ENCODE results near the gene CTSD.

Gene CTSD

GRCh38 chr11:1737080-1737757 is 26.5 kb downstream of the CTSD start:
- no peak overlapping the region for H2AK5ac ChIP-seq (ENCODE audit: low read length)
- H3K4me1 ChIP-seq (ENCODE audit: control insufficient read depth in 1 of 2, insufficient read depth in 2 of 2, low read length in 2 of 2) = no peaks in the 10 kb centered on the region
- no peaks in the 10 kb centered on the region for H3K36me3 ChIP-seq (ENCODE audit: control insufficient read depth in 1 of 2, insufficient read depth in 2 of 2, low read length in 2 of 2)
- H3K4me2 ChIP-seq (ENCODE audit: low read length) = no peak overlapping the region
- no peak overlapping the region for H3K14ac ChIP-seq (ENCODE audit: low read length)
- no peak overlapping the region for H2BK5ac ChIP-seq (ENCODE audit: low read depth, low read length, poor library complexity)
- H4K12ac ChIP-seq (ENCODE audit: low read depth, low read length) = no peak overlapping the region
- peaks cover 17% of the 10 kb centered on the region for H3K9me3 ChIP-seq (ENCODE audit: insufficient read depth, low read depth, low read length)
- H2AFZ ChIP-seq (ENCODE audit: insufficient read depth, low read length, poor library complexity) = no peak overlapping the region
- WGBS (ENCODE audit: extremely low coverage, insufficient coverage, insufficient read length) = no CpG with 5 or more reads among the region's 6 CpGs
- H3K23ac ChIP-seq (ENCODE audit: low read length) = no peak overlapping the region
- H3K18ac ChIP-seq (ENCODE audit: low read length) = no peak overlapping the region
- H3K4me3 ChIP-seq (ENCODE audit: low read depth, low read length) = no peak overlapping the region
- no peaks in the 10 kb centered on the region for H3K27me3 ChIP-seq (ENCODE audit: insufficient read depth, low read length)
- H4K8ac ChIP-seq (ENCODE audit: low read depth, low read length) = no peak overlapping the region
- no peak overlapping the region for H3K9ac ChIP-seq (ENCODE audit: low read length)
- H3K4ac ChIP-seq (ENCODE audit: low read depth, low read length) = no peak overlapping the region
- no peak overlapping the region for H3K27ac ChIP-seq (ENCODE audit: low read depth, low read length)
- no peak overlapping the region for H4K91ac ChIP-seq (ENCODE audit: low read depth, low read length)
- DNase-seq = no peak
- H3K79me1 ChIP-seq (ENCODE audit: low read length) = no peaks in the 10 kb centered on the region
- H3K79me2 ChIP-seq (ENCODE audit: control insufficient read depth, insufficient read depth, low read length, poor library complexity) = no peaks in the 10 kb centered on the region
- H2BK120ac ChIP-seq (ENCODE audit: insufficient read depth, low read length, poor library complexity) = no peak overlapping the region
- no peak overlapping the region for H2BK12ac ChIP-seq (ENCODE audit: low read length)

GRCh38 chr11:1736447-1736992 is 27.2 kb downstream of the CTSD start:
- Histone ChIP-seq H2BK120ac (ENCODE audit: insufficient read depth, low read length, poor library complexity) (no peak overlapping the region), H3K27ac (ENCODE audit: low read depth, low read length) (no peak overlapping the region), H3K4me1 (ENCODE audit: control insufficient read depth in 1 of 2, insufficient read depth in 2 of 2, low read length in 2 of 2) (no peaks in the 10 kb centered on the region), H3K36me3 (ENCODE audit: control insufficient read depth in 1 of 2, insufficient read depth in 2 of 2, low read length in 2 of 2) (no peaks in the 10 kb centered on the region), H4K8ac (ENCODE audit: low read depth, low read length) (no peak overlapping the region), H3K18ac (ENCODE audit: low read length) (no peak overlapping the region), H3K4me3 (ENCODE audit: low read depth, low read length) (no peak overlapping the region), H3K9ac (ENCODE audit: low read length) (no peak overlapping the region), H3K79me2 (ENCODE audit: control insufficient read depth, insufficient read depth, low read length, poor library complexity) (no peaks in the 10 kb centered on the region), H2BK5ac (ENCODE audit: low read depth, low read length, poor library complexity) (no peak overlapping the region), H3K14ac (ENCODE audit: low read length) (no peak overlapping the region), H3K23ac (ENCODE audit: low read length) (no peak overlapping the region), H4K12ac (ENCODE audit: low read depth, low read length) (no peak overlapping the region), H2AFZ (ENCODE audit: insufficient read depth, low read length, poor library complexity) (no peak overlapping the region), H3K4me2 (ENCODE audit: low read length) (no peak overlapping the region), H3K79me1 (ENCODE audit: low read length) (no peaks in the 10 kb centered on the region), H3K9me3 (ENCODE audit: insufficient read depth, low read depth, low read length) (peaks cover 20% of the 10 kb centered on the region), H4K91ac (ENCODE audit: low read depth, low read length) (no peak overlapping the region), H2AK5ac (ENCODE audit: low read length) (no peak overlapping the region), H3K4ac (ENCODE audit: low read depth, low read length) (no peak overlapping the region), H2BK12ac (ENCODE audit: low read length) (no peak overlapping the region), H3K27me3 (ENCODE audit: insufficient read depth, low read length) (no peaks in the 10 kb centered on the region)
- WGBS (ENCODE audit: extremely low coverage, insufficient coverage, insufficient read length) = 100% methylated on average over 1 of the region's 3 CpGs
- DNase-seq = no peak

- Histone ChIP-seq H3K4ac (ENCODE audit: low read depth, low read length) (no peak overlapping the region), H3K36me3 (ENCODE audit: control insufficient read depth in 1 of 2, insufficient read depth in 2 of 2, low read length in 2 of 2) (no peaks in the 10 kb centered on the region), H2BK5ac (ENCODE audit: low read depth, low read length, poor library complexity) (no peak overlapping the region), H3K4me2 (ENCODE audit: low read length) (no peak overlapping the region), H2BK120ac (ENCODE audit: insufficient read depth, low read length, poor library complexity) (no peak overlapping the region), H3K27me3 (ENCODE audit: insufficient read depth, low read length) (no peaks in the 10 kb centered on the region), H3K9me3 (ENCODE audit: insufficient read depth, low read depth, low read length) (peaks cover 27% of the 10 kb centered on the region), H3K79me2 (ENCODE audit: control insufficient read depth, insufficient read depth, low read length, poor library complexity) (no peaks in the 10 kb centered on the region), H3K18ac (ENCODE audit: low read length) (no peak overlapping the region), H2AFZ (ENCODE audit: insufficient read depth, low read length, poor library complexity) (no peak overlapping the region), H3K4me1 (ENCODE audit: control insufficient read depth in 1 of 2, insufficient read depth in 2 of 2, low read length in 2 of 2) (no peaks in the 10 kb centered on the region), H2BK12ac (ENCODE audit: low read length) (no peak overlapping the region), H3K27ac (ENCODE audit: low read depth, low read length) (no peak overlapping the region), H3K9ac (ENCODE audit: low read length) (no peak overlapping the region), H2AK5ac (ENCODE audit: low read length) (no peak overlapping the region), H3K79me1 (ENCODE audit: low read length) (no peaks in the 10 kb centered on the region), H3K14ac (ENCODE audit: low read length) (no peak overlapping the region), H4K8ac (ENCODE audit: low read depth, low read length) (no peak overlapping the region), H3K4me3 (ENCODE audit: low read depth, low read length) (no peak overlapping the region), H4K12ac (ENCODE audit: low read depth, low read length) (no peak overlapping the region), H4K91ac (ENCODE audit: low read depth, low read length) (no peak overlapping the region), H3K23ac (ENCODE audit: low read length) (no peak overlapping the region)
- WGBS (ENCODE audit: extremely low coverage, insufficient coverage, insufficient read length) = no CpG with 5 or more reads among the region's 16 CpGs
- no peak for DNase-seq
These were observed 28.5 kb downstream of the CTSD start for GRCh38 chr11:1735271-1735670.

DNA sequence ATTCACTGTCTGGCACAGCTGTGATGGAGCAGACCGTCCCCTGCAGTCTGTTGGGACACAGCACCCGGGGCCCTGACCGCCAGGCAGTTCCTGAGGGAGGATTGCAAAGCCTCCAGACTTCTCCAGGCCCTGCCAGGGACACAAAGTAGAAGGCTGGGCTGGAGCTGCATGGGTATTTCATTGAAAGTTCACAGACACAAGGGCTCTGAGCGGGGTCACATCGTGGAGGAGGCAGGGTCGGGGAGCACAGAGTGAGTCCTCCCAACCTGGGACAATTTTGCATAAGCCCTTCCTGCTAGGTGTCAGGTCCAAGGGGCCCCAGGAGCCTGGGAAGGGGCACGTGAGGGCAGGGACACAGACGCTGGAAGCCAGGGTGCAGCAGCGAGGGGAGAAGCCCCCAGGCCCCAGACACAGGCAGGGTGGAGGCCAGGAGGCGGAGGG is 29.1 kb downstream of the CTSD start:
- Histone ChIP-seq H2AK5ac (ENCODE audit: low read length) (no peak overlapping the region), H4K12ac (ENCODE audit: low read depth, low read length) (no peak overlapping the region), H3K23ac (ENCODE audit: low read length) (no peak overlapping the region), H3K4me2 (ENCODE audit: low read length) (no peak overlapping the region), H2BK12ac (ENCODE audit: low read length) (no peak overlapping the region), H4K91ac (ENCODE audit: low read depth, low read length) (no peak overlapping the region), H3K4ac (ENCODE audit: low read depth, low read length) (no peak overlapping the region), H3K27me3 (ENCODE audit: insufficient read depth, low read length) (no peaks in the 10 kb centered on the region), H2BK120ac (ENCODE audit: insufficient read depth, low read length, poor library complexity) (no peak overlapping the region), H3K9me3 (ENCODE audit: insufficient read depth, low read depth, low read length) (peaks cover 25% of the 10 kb centered on the region), H3K36me3 (ENCODE audit: control insufficient read depth in 1 of 2, insufficient read depth in 2 of 2, low read length in 2 of 2) (no peaks in the 10 kb centered on the region), H3K27ac (ENCODE audit: low read depth, low read length) (no peak overlapping the region), H2AFZ (ENCODE audit: insufficient read depth, low read length, poor library complexity) (no peak overlapping the region), H3K14ac (ENCODE audit: low read length) (no peak overlapping the region), H3K4me3 (ENCODE audit: low read depth, low read length) (no peak overlapping the region), H3K79me2 (ENCODE audit: control insufficient read depth, insufficient read depth, low read length, poor library complexity) (no peaks in the 10 kb centered on the region), H3K18ac (ENCODE audit: low read length) (no peak overlapping the region), H3K9ac (ENCODE audit: low read length) (no peak overlapping the region), H3K79me1 (ENCODE audit: low read length) (no peaks in the 10 kb centered on the region), H3K4me1 (ENCODE audit: control insufficient read depth in 1 of 2, insufficient read depth in 2 of 2, low read length in 2 of 2) (no peaks in the 10 kb centered on the region), H4K8ac (ENCODE audit: low read depth, low read length) (no peak overlapping the region), H2BK5ac (ENCODE audit: low read depth, low read length, poor library complexity) (no peak overlapping the region)
- DNase-seq = no peak
- no CpG with 5 or more reads among the region's 10 CpGs for WGBS (ENCODE audit: extremely low coverage, insufficient coverage, insufficient read length)
